Measurements from ENCODE around the gene COL8A2.

Gene COL8A2

DNA sequence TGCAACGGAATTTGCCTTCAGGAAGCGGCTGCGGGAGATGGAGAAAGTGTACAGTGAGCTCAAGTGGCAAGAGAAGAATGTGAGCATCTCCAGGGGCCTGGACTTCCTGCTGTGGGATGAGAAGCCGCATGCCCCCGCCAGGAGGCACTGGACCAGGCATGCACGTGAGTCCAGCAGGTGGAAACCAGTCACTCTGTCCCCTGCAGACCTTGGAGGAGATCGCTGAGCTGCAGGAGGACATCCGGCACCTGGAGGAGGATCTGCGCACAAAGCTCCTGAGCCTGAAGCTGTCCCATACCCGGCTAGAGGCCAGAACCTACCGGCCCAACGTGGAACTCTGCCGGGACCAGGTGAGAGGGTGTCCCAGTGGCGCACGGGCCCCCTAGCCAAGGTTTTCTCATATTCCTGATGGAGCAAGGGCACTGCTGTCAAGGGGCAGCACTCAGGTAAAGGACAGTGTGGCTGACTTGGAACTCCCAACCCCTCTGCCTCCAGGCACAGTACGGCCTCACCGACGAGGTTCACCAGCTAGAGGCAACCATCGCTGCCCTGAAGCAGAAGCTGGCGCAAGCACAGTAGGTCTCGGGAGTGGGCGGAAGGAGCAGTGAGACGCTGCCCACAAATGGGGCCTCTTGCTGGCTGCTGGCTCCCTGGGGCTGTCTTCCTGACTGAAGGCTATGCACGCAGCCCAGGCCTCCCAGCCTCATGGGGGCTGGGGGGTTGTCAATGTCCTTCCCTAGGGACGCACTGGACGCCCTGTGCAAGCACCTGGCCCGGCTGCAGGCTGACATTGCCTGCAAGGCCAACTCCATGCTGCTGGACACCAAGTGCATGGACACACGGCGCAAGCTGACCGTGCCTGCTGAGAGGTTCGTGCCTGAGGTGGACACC is 37.5 kb downstream of the COL8A2 start:
- DNase-seq = no peak

DNA sequence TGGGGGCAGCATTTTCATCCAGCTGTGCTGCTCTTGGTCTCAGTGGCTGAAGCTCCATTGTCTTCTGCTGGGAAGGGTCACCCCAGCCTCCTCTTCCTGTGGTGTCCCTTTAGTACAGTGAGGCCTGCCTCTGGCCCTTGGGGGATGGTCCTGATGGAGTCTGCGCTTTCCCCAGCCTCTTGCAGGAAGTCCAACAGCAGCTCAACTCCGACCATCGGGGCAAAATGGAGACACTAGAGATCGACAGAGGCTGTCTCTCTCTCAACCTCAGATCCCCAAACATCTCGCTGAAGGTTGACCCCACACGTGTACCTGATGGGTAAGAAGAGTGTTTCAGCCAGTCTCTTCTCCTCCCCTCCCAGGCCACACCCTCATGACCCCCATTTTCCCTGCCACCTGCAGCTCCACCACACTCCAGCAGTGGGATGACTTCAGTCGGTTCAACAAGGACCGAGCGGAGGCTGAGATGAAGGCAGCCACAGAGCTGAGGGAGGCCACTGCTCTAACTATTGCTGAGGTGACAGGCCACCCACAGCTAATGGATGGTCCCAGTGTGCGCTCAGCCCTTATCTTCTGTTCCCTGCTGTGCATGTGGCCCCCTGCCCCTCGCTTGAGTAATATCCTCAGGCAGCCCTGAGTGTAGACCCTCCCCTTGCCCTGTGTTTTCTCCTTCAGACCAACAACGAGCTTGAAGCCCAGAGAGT is 38.3 kb downstream of the COL8A2 start:
- DNase-seq = no peak

GRCh38 chr1:36085686-36086526 is 39.1 kb downstream of the COL8A2 start:
- no peak for DNase-seq

- DNase-seq = no peak
These were observed 39.9 kb downstream of the COL8A2 start for GRCh38 chr1:36085126-36085525.

DNA sequence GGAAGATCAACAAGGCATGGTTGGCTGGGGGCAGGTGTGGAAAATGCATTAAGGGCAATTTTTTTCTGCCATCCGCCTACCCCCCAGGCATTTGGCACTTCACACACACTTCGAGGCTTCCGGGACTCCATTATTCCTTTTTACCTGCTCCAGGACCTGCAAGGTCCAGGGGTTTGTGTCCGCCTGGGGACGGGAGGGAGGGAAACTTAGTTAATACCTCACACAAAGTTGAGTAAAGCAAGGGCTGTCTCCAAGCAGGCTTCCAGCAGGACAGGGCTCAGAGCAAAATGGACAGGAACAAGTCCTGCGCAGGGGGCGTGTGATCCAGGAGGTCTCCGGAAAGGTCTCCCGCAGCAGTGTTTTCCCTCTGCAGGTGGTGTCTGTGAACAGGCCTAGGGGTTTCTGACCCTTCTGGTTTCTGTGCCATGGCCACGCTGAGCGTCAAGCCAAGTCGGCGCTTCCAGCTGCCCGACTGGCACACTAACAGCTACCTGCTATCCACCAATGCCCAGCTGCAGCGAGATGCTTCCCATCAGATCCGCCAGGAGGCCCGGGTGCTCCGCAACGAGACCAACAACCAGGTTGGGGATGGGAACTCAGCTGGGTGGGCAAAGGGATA is 40.4 kb downstream of the COL8A2 start:
- peak; percentile 75 for DNase-seq

DNA sequence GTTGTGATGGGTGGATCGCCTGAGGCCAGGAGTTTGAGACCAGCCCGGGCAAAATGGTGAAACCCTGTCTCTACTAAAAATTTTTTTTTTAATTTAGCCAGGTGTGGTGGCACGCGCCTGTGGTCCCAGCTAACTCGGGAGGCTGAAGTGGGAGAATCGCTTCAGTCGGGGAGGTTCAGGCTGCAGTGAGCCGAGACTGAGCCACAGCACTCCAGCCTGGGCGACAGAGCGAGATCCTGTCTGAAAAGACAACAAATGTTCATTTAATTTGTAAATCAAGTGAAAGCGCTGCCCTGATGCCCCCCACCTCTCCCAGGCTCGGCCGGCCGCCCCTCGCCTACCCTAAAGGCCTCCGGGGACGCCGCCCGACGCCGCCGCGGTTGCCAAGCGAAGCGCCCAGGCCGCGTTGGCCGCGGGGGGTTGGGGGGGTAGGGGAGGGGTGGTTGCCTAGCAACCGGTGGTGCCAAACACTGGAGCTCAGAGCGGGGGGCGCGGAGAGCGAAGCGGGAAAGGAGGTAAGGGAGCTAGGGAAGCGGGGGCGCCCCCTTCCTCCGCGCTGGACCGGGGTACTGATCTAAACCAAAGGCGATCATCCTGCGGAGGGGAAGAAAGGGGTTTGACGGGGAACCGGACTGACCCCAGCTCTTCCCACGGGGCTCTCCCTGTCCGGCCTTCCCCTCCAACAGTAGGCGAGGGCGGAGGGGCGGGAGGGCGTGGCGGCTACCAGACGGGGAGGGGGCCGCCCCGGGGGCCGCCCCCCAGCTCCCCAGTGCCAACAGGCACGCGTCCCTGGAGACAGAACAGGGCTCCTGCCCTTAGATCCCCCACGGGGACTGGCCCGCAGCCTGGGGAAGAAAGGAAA is 41.2 kb downstream of the COL8A2 start, which contains the start of gene TEKT2:
Gene TEKT2, plus strand, starts transcription at position 460 of the 862 bp plus-strand sequence. CDS start 828 bp downstream, outside the sequence.
- peak; percentile 94 for DNase-seq

- DNase-seq = no peak
These were observed 41.8 kb downstream of the COL8A2 start for GRCh38 chr1:36083219-36083618.

- DNase-seq = no peak
These were observed 43.0 kb downstream of the COL8A2 start for GRCh38 chr1:36081926-36082485.

DNA sequence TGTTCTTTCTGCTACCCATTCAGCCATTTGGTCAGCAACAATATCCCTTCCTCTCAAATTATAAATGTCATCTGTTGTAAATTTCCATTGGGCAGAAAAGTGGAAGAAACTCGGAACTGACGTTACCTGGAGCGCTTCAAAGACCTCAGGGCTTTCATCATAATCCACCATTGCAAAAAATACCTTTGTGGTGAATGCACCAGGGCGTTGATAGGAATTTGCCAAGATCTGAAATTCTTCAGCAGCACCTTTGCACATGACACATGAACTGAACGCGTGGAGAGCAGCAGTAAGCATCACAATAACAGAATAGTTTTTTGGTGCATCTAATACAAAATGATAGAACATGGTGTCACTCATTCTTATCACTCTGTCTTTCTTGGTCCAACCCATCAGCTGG is 44.2 kb downstream of the COL8A2 start:
- DNase-seq = no peak

- DNase-seq = no peak
These were observed 44.8 kb downstream of the COL8A2 start for GRCh38 chr1:36080236-36080635.

DNA sequence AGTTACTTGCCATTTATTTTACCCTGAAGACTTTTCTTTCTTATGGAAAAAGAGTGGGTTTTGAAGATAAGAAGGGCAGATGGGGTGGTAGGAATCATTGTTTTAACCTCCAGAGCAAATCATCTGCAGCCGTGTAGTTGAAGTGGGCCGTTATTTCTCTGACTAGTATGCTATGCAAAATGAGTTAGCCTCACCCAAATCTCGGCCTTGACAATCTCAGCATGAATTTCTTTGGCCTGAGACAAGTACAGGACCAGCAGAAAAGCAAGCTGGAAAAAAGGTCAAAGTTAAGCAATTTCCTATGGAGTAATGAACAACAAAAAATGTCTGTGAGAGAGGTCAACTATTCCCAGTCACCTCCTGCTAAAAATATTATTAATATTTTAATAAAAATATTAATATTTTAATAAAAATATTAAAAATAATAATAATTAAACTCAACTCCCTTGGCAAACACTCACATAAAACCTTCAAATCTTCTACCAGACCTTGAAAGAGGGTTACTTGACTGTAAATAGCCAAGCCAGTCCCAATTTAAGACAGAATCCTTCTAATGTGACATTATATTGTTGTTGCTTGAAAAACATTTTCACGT is 47.9 kb downstream of the COL8A2 start:
- no peak for DNase-seq

DNA sequence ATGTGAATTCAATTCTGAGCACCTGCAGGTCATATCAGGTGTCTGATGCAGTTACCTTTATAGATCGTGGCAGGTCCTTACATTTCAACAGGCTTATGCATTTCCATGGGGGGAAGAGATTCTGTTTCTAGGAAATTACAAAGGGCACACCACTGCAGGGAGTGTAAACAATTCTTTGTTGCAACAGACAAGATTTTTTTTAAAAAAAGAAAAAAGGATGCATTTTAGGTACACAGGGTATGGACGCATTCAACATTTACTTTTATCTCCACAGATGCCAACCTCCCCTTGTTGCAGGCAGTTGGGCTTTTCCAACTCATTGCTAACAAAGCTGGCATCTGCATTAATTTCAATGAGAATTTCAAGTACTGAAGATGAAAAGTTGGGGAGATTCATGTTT is 54.7 kb downstream of the COL8A2 start:
- DNase-seq = no peak

GRCh38 chr1:36068866-36069265 is 56.2 kb downstream of the COL8A2 start:
- DNase-seq = no peak

DNA sequence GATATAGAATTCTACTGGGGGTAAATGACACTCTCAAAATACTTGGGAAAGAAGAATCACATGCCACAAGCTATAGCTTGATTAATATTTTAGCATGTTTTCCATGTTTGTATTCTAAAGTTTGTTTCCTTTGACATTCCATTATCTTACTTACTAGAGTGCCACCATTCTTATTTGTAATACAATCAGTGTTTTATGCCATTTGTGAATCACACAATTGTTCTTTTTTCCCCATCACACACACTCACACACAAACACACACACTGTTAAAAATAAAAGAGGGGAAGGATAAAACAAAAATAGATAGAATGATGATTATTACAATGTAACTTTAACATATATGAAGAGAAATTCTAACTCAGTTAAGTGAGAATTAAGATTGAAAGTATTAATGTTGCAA is 57.2 kb downstream of the COL8A2 start:
- no peak for DNase-seq

GRCh38 chr1:36062315-36062714 is 62.7 kb downstream of the COL8A2 start:
- no peak for DNase-seq

- no peak for DNase-seq
These were observed 69.3 kb downstream of the COL8A2 start for GRCh38 chr1:36055706-36056105.

GRCh38 chr1:36053978-36054377 is 71.0 kb downstream of the COL8A2 start:
- no peak for DNase-seq

- DNase-seq = no peak
These were observed 73.2 kb downstream of the COL8A2 start for GRCh38 chr1:36051821-36052220.
